DMS114 treated with DMSO at 0.1 percent for 48 hours (cell line): ENCODE measurements around the gene UBE2QL1.

Experiments
- DNase-seq: peaks from one replicate; lab custom pipeline; 2025; ENCODE audit not compliant: unreplicated experiment; lab: John Stamatoyannopoulos, UW

UBE2QL1 gene

DNA sequence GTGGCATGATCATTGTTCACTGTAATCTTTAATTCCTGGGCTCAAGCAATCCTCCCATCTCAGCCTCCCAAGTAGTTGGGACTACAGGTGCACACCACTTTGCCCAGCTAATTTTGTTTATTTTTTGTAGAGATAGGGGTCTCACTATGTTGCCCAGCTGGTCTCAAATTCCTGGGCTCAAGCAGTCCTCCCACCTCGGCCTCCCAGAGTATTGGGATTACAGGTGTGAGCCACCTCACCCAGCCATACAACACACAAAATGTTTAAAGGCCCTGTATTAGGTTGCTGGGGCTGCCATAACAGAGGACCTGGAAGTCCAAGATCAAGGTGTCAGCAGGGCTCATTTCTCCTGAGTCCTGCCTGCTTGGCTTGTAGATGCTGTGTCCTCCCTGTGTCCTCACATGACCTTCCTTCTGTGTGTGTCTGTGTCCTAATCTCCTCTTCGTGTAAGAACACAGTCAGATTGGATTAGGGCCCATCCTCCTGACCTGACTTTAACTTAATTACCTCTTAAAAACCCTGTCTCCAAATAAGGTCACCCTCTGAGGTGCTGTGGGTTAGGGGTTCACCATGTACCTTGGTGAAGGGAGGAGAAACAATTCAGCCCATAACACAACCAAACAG, 5.4 kb downstream of the UBE2QL1 start:
- DNase-seq, result no peak

DNA sequence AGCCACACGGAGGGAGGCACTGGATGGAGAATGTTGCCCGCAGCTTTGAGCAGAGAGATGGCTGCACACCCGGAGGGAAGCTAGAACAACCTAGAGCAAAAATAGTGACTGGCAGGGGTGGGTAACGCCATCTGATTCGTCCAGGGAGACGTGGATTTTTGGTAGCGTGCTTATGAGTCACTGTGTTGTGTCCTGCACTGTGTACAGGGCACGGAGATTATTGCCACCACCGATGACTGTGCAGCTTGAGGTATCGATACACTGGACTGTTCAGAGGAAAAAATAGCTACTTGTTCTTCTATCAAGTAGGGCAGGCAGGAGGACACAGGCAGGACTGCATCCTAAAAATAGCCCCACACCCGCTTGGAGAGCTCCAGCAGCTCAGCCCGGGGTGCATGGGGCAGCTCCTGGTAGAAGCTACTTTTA, 6.0 kb downstream of the UBE2QL1 start:
- DNase-seq, result no peak

DNA sequence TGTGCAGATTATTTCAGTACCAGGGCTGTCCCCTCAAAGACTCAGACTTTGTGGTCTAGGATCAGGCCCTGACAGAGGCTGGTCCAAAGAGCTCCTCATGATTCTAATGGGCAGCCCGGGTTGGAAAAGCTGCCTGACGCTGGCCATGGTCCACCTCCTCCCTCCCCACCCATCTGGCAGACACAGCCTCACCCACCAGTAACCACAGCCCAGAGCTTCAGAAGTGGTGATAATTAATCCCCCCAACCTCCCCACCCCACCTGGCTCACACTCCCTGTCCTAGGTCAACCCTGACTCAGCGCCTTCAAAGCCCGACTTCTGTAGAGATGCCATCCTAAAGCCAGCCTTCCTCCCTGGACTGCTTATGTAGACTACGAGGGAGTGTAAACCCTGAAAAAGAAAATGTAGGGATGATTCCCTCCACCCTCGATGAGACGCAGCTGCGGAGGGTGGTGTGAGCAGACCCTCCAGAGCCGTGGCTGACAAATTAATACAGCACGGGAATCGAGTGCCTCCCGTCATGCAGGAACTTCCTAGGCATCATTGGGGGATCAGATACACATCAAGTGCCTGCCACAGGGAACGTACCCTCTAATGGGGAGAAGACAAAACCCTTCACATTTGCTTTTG, 7.0 kb downstream of the UBE2QL1 start:
- DNase-seq, result no peak

DNA sequence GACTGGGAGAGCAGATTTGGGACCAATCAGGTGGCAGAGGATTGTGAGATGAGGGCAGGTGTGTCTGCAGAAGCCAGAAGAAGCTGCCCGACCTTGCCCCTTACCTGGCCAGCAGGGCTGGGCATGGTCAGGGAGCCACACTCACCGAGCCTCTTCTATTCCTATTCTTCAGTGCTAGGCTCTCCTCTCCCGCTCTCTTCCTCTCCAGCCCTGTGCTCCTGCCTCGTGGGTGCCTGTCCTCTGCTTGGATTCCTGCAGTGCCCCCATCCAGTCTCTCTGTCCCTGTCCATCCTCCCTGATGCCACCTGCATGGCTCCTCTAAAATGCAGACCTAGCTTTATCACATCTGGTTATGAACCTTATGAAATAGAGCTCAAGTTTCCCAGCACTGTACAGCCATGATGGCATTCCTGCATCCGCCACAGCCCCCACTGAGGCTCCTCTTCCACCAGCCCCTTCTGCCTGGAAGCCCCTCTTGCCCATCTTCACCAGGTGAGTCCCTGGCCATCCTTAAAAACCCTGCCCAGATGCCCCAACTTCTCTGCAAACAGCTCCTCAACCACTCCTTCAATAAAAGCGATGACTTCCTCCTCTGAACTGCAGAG, 8.2 kb downstream of the UBE2QL1 start:
- no peak for DNase-seq

DNA sequence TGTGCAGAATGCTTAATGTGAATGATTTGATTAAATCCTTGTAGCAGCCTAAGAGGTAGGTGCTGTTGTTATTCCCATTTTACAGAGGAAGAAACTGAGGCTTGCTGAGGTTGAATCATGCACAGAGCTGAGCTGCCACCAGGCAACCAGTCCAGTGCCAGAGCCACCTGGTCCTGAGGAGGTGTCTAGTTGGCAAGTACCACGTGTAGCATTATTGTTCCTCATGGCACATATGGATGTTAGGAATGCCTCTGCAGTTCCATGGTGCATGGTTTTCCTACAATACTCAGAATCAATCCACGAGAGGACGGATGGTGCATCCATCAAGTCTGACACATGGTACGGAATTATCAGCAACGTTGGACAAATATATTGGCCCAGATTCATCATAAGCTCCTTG, 8.9 kb downstream of the UBE2QL1 start:
- no peak for DNase-seq

DNA sequence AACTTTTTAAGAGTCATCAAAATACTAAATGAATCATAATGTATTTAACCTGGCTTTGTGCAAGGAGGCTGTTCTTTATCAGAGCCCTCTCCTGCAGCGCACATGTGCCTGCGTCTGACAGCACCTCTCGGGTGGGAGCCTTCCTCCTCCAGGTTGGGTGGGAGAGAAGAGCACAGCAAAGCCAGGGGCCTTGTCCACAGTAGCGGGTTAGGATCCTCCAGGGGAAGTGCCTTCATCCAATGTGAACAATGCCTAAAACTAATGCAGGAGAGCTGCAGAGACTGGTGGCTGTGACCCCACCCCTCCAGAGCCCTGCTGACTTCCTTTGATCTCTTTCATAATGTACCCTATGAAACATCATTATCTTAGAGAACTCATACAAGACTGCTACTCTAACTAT, 10.2 kb downstream of the UBE2QL1 start:
- DNase-seq, result no peak

DNA sequence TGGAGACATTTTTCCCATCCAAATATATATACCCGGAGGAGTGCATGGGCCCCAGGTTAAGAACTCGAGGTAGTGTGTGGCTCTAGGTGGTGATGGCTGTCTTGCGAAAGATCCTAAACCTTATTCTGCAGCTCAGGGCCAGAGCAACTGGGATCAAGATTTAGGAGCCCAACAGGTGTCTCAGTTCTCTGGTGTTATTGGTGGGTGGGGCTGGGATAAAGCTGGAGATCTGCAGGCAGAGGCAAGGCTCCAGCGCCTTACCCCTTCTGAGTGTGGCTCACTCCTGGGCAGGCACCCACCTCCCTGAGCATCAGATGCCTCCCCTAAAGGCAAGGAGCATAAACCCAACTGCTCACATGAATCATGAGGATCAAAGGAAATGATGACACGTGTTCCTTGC, 11.2 kb downstream of the UBE2QL1 start:
- no peak for DNase-seq

DNA sequence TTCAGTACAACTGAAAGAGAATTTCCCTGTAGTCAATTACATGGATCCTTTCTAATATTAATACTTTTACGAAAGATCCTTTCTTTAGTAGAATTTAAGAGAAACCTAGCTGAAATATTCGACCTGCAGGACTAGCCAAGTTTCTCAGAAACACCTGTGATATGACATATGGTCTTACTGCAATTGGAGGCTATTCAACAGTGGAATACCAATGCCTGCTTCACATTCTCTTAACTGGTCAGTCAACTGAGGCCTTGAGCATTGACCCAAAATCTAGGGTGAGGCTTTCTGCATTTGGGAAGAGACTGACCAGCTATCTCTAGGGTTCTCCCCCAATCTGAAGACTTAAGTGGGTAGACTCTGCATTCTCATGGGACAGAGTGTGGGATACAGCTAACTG, 12.3 kb downstream of the UBE2QL1 start:
- DNase-seq, result no peak

DNA sequence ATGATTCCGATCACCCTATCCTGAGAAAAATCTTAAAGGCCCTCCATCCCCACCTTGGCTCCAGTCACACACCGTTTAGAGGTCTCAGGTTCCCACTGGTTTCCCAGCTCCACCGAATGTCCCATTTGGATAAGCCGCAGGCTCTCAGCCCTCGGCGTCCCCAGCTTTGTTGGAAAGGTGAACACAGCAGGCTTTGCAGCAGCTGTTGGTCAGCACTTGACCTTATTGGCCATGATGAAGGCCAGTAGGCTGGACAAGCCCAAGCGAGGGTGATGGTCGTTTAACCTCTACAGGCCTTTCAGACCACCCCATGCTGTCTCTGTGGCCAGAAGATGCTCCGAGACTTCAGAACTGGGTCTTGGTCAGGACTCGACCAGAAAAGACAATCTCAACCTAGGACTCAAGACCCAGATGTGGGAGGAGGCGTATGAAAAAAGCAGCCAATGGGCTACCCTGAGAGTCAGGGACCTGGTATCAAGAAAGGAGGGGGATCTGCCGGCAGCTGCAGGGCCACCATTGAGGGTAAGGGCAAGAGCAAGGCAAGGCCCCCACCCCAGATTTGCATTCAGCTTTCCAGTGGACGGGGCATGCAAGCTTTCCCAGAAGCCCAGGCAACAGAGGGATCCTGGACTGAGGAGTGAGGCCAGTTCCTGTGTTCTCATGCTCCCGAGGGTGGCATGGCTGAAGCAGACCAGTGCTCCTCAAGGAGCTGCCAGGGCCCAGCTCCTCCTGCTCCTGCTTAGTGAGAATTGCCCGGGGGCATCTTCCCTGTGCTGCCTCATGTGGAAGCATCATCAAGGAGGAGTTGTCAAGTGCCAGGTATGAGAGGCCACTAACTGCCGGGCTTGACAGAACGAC, 13.4 kb downstream of the UBE2QL1 start:
- no peak for DNase-seq

DNA sequence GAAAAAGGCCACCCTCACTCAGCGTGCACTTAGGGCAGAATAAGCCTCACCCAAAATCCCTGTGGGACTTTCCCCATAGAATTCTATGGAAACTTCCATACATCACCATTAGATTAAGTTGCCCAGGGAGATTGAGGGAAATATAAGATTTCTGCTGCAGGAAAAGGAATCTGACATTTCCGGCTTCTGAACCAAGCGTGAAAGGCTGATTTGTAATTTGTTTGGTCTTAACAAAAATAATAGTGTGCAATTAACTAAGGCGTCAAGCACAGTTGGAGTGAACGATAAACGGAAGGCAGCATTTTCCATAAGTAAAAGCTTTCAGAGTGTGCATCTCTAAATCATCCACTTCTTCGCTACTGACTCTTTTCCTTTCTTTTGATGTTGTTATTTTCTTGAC, 14.0 kb downstream of the UBE2QL1 start:
- DNase-seq, result no peak

DNA sequence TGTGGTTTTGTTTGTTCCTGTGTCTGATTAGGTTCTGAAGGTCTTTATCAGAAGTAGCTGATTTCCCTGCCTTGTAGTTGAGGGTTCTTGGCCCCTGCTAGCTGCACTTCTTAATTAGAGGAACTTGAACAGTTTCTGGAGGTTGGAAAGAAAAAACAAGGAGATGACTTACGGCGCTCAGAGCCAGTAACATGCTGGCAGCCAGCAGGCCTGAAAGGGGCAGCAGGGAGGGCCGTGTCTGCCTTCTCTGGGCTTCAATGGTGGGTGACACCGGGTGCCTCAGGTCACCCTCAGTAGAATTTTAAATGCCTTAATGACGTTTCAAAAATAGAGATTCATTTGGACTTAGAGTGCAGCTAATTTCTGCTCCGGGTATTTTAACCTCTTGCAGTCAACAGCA, 15.8 kb downstream of the UBE2QL1 start:
- no peak for DNase-seq

DNA sequence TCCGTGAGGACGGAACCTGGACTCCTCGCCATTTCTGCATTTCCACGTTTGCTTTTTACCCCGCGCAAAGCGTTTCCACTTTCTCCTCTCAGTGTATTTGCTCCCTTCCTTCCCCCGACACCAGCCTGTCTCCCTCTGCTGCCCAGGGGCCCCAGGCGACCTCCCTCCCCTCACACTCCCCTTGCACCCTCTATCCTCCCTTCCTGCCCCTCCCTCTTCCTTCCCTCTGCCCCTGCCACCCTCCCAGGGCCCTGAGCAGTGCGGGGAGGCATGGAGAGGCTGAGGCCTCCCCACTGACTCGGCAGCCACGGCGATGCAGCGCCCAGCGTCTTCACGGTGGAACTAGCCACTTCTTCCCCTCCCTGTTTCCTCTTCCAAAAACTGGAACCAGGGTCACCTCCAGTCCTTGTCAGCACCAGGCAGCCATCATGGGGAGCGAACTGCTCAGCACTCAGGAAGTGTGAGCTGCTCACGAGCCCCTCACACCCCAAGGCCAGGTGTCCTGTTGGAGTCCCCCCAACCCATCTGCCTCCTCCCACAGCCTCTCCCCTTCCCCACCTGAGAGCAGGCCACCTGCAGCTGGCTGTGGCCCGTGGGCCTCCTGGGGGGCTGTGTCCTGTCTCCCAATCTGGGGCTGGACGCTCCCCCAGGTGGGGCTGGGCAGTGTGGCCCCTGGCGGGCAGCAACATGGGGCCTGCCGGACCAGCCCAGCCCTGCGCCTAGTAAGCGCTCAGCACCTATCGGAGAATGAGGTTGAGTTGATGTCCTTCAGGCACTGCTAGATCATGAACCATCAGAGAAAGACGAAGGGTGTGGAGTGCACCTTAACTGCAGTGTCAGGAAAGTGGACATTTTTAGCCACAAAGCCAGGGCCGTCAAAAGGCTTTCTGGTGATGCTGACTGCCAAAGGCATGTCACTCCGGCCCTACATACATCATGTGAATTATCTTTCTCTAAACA, 17.5 kb downstream of the UBE2QL1 start:
- DNase-seq, result no peak

DNA sequence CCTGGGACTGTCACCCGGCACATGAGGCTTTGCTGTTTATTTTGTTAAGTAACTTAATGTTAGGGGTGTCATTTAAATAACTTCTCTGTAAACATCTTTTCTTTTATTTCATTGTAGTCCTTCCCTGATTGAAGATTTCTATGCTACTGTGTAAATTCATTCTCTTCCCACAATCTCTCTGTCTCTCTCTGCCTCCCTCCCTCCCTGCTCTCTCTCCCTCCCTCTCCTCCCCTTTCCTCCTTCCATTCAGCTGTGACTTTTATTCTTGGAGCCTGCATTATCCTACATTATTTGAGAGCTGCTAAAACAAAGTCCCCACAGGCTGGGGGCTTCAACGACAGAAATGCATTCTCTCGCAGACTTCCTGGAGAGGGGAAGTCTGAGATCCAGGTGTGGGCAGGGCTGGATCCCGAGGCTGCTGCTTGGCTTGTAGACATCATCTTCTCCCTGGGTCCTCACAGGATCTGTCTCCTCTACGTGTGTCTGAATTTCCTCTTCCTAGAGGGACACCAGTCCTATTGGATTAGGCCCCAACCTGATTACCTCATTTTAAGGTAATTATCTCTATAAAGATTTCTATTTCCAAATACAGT, 18.4 kb downstream of the UBE2QL1 start:
- DNase-seq, result no peak

DNA sequence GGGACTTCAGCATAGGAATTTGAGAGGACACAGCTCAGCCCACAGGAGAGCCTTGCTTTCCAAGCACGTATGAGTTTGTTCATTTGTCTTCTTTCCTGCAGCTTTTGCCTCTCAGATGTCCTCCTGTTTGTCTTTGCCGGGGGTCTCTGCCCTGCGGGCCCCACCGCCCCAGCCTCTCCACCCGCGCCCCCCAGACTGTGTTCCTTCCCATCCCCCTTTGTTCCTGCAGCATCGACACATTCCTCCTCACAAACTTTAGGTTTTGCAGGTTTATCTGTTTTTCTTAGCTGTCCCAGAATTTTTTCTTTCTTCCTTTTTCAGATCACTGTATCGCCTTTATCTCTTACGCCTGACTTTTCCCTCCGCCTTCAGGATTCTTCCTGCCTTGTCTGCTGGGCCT, 18.9 kb downstream of the UBE2QL1 start:
- DNase-seq, result no peak

DNA sequence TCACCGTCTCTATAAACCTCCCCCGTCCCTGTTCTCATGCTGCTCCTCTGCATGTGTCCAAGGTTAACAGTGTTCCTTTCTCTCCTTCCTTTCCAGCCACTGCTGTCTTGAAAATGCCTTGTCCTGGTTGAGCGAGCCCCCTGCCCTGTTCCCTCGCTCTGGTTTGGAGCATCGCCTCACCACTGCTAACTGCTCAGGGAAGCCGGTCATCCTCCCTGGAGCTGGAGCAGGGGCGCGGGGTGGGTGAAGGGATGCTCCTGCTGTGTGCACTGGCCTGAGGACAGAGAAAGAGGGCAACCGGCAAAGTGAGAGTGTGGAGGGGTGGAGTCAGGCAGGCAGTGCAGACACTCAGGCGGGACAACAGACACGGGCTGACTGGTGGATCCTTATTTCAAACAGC, 19.4 kb downstream of the UBE2QL1 start:
- DNase-seq, result no peak

DNA sequence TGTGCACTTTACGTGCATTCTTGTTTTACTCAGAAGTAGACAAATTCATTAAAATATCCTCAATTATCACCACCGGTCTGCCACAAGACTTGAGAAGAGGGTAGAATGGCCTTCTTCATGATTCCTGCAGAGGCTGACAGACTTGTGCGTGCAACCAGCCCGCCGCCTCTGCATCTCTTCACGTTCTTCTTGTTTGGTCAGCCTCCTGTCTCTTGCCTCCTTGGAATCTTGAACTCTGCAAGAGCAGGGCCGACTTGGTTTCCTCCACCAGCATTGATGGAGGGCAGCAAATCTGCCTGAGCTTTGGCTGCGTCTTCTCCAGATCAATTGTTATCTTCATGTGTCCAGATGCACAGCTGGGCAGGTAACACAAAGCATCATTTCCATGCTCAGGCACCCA, 20.2 kb downstream of the UBE2QL1 start:
- DNase-seq, result no peak

DNA sequence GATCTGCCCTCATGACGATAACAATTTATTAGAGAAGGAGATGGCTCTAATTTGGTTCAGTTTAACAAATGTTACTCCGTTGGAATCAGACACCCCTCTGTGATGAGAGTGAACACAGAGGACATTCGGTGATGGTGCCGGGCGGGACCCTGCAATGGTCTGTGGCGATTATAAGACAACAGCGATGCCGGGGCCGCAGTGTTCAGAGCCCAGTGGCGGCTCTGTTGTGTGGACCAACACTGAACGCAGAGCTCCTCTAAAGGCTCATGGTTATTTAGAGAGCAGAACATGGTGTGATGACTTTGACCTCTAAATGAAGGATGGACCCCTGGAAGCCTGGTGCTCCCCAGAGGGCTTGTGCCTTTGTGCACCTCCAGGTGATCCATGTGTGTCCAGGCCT, 21.2 kb downstream of the UBE2QL1 start:
- DNase-seq, result no peak

DNA sequence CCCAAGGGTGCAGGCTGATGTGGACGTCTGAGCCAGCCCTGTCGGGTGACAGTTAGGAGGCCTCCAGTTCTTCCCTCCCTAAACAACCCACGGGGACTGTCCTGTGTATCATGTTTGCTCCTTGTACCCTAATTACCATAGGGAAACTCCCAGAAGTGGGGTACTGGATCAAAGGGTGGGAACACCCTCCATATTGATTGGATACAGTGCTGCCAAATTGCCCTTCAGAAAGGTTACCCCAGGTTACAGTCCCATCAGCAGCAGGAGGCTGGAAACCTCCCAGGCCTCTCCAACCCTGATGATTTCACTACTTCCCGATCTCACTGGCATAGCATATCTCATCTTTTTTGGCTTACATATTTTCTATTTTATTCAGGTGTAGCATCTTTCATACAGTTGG, 22.0 kb downstream of the UBE2QL1 start:
- DNase-seq, result no peak

DNA sequence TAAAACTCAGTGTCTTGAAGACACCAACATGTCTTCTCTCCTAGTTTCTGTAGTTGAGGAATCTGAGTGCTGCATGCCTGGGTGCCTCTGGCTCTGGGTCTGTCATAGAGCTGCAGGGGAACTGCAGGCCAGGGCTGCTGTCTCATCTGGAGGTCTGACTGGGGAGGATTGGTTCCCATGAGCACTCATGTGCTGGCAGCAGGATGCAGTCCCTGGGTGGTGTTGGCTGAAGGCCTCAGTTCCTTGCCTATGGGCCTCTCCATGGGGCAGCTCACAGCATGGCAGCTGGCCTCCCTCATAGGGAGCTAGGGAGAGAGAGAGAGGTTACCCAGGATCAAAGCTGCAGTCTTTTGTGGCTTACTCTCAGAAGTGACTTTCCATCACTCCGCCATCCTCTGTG, 22.6 kb downstream of the UBE2QL1 start:
- DNase-seq, result no peak

DNA sequence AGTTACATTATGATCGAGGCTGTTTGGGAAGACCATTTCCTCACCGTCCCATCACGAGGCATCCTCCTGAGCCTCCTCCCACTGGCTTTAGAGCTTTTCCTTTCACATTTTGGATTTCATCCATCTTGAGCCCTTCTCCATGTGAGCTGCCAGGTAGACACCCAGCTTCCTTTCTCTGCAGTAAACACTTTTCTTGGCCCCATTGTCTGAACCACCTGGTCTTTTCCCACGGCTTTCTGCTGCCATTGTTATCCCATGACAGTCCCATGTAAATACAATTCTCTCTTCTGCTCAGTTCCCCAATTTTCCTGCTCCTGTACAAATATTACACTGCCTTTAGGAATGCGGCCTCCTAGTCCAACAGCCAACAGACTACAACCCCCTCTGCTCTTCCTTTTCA, 24.1 kb downstream of the UBE2QL1 start:
- no peak for DNase-seq
